GM12872 (cell line): Measurements from ENCODE around the gene PLSCR4.

ENCODE experiments used
- TF ChIP-seq, protein P1 (sequence below): IDR thresholded peaks from 3 replicates; pipeline ENCODE4 v1.5.1; 2011; ENCODE audit warnings: low read depth, mild to moderate bottlenecking, low read length, moderate library complexity; ENCODE audit not compliant: insufficient read depth

The PLSCR4 gene

GRCh38 chr3:146152834-146153233 lies 98.1 kb downstream of the PLSCR4 start:
- TF ChIP-seq, protein P1, sequence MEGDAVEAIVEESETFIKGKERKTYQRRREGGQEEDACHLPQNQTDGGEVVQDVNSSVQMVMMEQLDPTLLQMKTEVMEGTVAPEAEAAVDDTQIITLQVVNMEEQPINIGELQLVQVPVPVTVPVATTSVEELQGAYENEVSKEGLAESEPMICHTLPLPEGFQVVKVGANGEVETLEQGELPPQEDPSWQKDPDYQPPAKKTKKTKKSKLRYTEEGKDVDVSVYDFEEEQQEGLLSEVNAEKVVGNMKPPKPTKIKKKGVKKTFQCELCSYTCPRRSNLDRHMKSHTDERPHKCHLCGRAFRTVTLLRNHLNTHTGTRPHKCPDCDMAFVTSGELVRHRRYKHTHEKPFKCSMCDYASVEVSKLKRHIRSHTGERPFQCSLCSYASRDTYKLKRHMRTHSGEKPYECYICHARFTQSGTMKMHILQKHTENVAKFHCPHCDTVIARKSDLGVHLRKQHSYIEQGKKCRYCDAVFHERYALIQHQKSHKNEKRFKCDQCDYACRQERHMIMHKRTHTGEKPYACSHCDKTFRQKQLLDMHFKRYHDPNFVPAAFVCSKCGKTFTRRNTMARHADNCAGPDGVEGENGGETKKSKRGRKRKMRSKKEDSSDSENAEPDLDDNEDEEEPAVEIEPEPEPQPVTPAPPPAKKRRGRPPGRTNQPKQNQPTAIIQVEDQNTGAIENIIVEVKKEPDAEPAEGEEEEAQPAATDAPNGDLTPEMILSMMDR: no peak

GRCh38 chr3:146148468-146148931 lies 102.4 kb downstream of the PLSCR4 start:
- TF ChIP-seq, protein P1: 0 out of 3 replicates have a peak, but pooled peaks have one; percentile 24

DNA sequence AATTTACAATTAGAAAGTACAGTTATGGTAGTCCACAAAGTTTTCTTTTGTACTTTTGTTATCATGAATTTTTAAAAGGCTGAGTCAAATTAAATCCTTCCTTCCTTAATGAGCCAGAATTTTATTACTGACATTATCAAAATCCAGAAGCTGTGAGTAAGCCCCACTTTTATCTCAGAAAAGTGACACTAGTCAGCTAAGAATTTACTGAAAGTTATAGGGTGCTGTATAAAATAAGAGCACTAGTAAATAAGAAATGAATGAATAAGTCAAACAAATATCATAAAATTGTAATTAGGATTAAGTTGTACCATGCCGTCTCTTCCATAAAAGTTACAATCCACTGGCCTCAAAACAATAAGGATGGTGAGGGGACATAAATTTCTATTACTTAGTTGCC lies 105.3 kb downstream of the PLSCR4 start:
- TF ChIP-seq, protein P1: no peak

- TF ChIP-seq, protein P1: no peak
Observed at GRCh38 chr3:146142757-146143156, 108.1 kb downstream of the PLSCR4 start.
